Lung (tissue), 12 donors: ENCODE measurements around the gene PLBD2. TPM values are rescaled to one million over a fixed set of nuclear protein-coding genes. Genes with fewer than 3 reads are reported as not detected.

Experiments used
- ATAC-seq: fragments of 200-7000 bp; cut with Tn5 transposase; one replicate; pipeline ENCODE4 v1.9.1; 2020; ENCODE audit warnings: moderate number of reproducible peaks; ENCODE audit not compliant: insufficient read depth, low FRiP score
- DNase-seq, 3 donors: peaks; one replicate each; pipeline ENCODE4 v3.0.0-alpha.2; 2013 to 2017
- H3K27ac ChIP-seq, 2 donors: one replicate each; pipeline ENCODE4 v1.5.1; 2013; ENCODE audit warnings: mild to moderate bottlenecking in 2 of 2, moderate library complexity in 2 of 2, control low read depth in 1 of 2, inconsistent platforms in 1 of 2, low read depth in 1 of 2, low read length in 1 of 2
- H3K27me3 ChIP-seq, 3 donors: one replicate each; pipeline ENCODE4 v1.5.1; 2013; ENCODE audit warnings: low read length in 2 of 3; ENCODE audit not compliant: control insufficient read depth in 3 of 3, insufficient read depth in 3 of 3
- H3K36me3 ChIP-seq, 4 donors: one replicate each; pipeline ENCODE4 v1.5.1; 2013; ENCODE audit warnings: low read length in 4 of 4, mild to moderate bottlenecking in 1 of 4, moderate library complexity in 1 of 4; ENCODE audit not compliant: control insufficient read depth in 4 of 4, insufficient read depth in 4 of 4
- H3K4me1 ChIP-seq, 5 donors: one replicate each; pipeline ENCODE4 v1.5.1; 2013; ENCODE audit warnings: low read length in 5 of 5, mild to moderate bottlenecking in 2 of 5, moderate library complexity in 1 of 5; ENCODE audit not compliant: control insufficient read depth in 5 of 5, insufficient read depth in 5 of 5
- H3K4me3 ChIP-seq: one replicate; pipeline ENCODE4 v1.5.1; 2013; ENCODE audit warnings: mild to moderate bottlenecking, control low read depth, moderate library complexity
- H3K9ac ChIP-seq, 2 donors: one replicate each; pipeline ENCODE4 v1.5.1; 2013; ENCODE audit warnings: low read length in 2 of 2, control low read depth in 1 of 2; ENCODE audit not compliant: insufficient read depth in 1 of 2
- H3K9me3 ChIP-seq, 4 donors: one replicate each; pipeline ENCODE4 v1.5.1; 2013; ENCODE audit warnings: low read length in 3 of 4, mild to moderate bottlenecking in 1 of 4, moderate library complexity in 1 of 4; ENCODE audit not compliant: control insufficient read depth in 4 of 4, insufficient read depth in 3 of 4
- WGBS, 2 donors: extraction: QIAGEN DNeasy Blood & Tissue Kit; methylation state at CpG; one replicate each; pipeline ENCODE4 v1.1.7; 2013; 5-methylcytosine and 5-hydroxymethylcytosine counted together
- polyA plus RNA-seq, 2 donors: library from polyadenylated mRNA; stranded (reverse); fragments of 200-250 nt; gene quantifications; one replicate each; pipeline ENCODE4 v1.2.1, GENCODE V29; 2013
- total RNA-seq, 2 donors: library from RNA; depleted of rRNA in 1 of 2; stranded (reverse); fragments of >200 nt in 1 of 2; gene quantifications; one replicate each; pipeline ENCODE4 v1.2.1, GENCODE V29; 2014 to 2021
- TF ChIP-seq, protein P1 (sequence below): IDR thresholded peaks from 2 replicates; pipeline ENCODE4 v1.5.1; 2012; ENCODE audit warnings: mild to moderate bottlenecking; ENCODE audit errors: control extremely low read depth, extremely low read depth
- donor health status: control.
- donor health status: control.
- donor health status: Bipolar disorder and iron deficiency.
- donor health status: healthy.
- donor health status: DM: yes; HTN: yes; CAD: no.

Gene PLBD2
- total and polyA plus RNA-seq, 4 donors, result 16.4 to 48.9 (median 21.6) TPM

DNA sequence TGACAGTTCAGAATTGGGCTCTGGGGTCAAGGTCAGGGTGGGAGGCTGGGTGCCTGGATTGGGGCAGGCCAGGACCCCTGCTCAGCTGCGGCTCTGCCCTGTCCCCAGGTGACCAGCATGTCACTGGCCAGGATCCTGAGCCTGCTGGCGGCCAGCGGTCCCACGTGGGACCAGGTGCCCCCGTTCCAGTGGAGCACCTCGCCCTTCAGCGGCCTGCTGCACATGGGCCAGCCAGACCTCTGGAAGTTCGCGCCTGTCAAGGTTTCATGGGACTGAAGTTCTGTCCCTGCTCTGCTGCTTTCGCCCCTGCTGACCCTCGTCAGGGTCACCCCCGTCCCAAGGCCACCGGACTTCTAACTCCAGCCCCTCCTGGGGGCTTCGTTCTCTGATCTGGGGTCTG lies 30.0 kb downstream of the PLBD2 start:
- Histone ChIP-seq H3K4me3 (no peak overlapping the region), H3K36me3 (peaks cover 10 to 49% (median 14%) of the 10 kb centered on the region in 4 donors), H3K27ac (no peak overlapping the region), H3K27me3 (no peaks in the 10 kb centered on the region), H3K4me1 (no peaks in the 10 kb centered on the region), H3K9me3 (no peaks in the 10 kb centered on the region), H3K9ac (no peak overlapping the region)
- ATAC-seq (no peak), DNase-seq (no peak)
- 94 to 99% methylated on average over 14 of the region's 14 CpGs for WGBS, 2 donors
- TF ChIP-seq, protein P1, sequence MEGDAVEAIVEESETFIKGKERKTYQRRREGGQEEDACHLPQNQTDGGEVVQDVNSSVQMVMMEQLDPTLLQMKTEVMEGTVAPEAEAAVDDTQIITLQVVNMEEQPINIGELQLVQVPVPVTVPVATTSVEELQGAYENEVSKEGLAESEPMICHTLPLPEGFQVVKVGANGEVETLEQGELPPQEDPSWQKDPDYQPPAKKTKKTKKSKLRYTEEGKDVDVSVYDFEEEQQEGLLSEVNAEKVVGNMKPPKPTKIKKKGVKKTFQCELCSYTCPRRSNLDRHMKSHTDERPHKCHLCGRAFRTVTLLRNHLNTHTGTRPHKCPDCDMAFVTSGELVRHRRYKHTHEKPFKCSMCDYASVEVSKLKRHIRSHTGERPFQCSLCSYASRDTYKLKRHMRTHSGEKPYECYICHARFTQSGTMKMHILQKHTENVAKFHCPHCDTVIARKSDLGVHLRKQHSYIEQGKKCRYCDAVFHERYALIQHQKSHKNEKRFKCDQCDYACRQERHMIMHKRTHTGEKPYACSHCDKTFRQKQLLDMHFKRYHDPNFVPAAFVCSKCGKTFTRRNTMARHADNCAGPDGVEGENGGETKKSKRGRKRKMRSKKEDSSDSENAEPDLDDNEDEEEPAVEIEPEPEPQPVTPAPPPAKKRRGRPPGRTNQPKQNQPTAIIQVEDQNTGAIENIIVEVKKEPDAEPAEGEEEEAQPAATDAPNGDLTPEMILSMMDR, result no peak

DNA sequence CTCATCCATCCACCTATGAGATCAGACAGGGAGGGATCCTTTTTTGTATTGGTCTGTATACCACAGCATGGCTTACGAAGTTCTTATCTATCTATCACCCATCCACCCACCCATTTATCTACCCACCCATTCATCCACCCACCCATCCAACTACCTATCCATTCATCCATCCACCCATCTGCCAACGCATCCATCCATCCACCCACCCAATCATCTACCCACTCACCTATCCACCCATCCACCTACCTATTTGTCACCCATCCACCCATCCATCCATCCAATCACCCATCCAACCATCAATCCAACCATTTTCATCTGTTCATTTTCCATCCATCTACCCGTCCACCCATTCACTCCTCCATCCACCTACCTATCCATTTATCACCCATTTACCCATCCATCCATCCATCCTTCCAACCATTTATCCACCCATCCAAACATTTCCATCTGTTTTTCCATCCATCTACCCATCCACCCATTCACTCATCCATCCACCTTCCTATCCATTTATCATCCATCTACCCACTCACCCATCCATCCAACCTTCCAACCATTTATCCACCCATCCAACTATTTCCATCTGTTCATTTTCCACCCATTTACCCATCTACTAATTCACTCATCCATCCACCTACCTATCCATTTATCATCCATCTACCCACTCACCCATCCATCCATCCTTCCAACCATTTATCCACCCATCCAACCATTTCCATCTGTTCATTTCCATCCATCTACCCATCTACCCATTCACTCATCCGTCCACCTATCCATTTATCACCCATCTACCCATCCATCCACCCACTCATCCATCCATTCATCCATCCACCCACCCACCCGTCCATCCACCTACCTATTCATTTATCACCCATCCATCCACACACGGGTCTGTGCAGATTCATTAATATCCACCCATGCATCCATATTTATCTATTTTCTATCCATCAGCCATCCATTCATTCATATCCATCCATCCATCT lies 32.0 kb downstream of the PLBD2 start:
- Histone ChIP-seq H3K9me3 (no peaks in the 10 kb centered on the region), H3K36me3 (peaks cover 6 to 35% (median 9%) of the 10 kb centered on the region in 4 donors), H3K4me1 (no peaks in the 10 kb centered on the region), H3K9ac (no peak overlapping the region), H3K27me3 (no peaks in the 10 kb centered on the region), H3K27ac (no peak overlapping the region), H3K4me3 (no peak overlapping the region)
- WGBS, 2 donors, result 96 to 98% methylated on average over 6 of the region's 6 CpGs
- DNase-seq, result no peak
- no peak for ATAC-seq
- TF ChIP-seq, protein P1, result no peak

DNA sequence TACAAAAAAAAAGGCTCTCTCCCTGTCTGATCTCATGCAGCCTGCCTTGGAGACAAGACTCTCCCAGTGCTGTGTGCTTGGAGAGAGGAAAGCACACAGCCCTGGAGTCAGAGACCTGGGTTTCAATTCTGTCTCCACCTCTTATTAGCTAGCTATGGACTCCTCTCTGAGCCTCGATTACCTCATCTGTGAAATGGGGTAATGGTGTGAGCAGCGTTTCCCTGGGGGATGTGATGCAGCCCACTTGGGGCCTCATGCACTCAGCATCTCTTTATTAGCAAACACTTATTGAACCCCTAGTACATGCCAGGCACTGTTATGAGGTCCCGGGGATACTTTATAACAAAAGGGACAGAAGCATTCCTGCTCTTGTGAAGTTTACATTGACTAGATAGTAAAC lies 32.8 kb downstream of the PLBD2 start:
- TF ChIP-seq, protein P1, result no peak

More for the DNA sequence above, 32.8 kb downstream of the PLBD2 start:
- Histone ChIP-seq H3K4me1 (no peaks in the 10 kb centered on the region), H3K9ac (no peak overlapping the region), H3K9me3 (no peaks in the 10 kb centered on the region), H3K27ac (no peak overlapping the region), H3K36me3 (peaks cover 6 to 29% (median 9%) of the 10 kb centered on the region in 4 donors), H3K4me3 (no peak overlapping the region), H3K27me3 (no peaks in the 10 kb centered on the region)
- WGBS, 2 donors, result 92 to 96% methylated on average over 3 of the region's 3 CpGs
- no peak for DNase-seq
- ATAC-seq, result no peak
